ENCODE data around the gene JPT1.

The JPT1 gene

DNA sequence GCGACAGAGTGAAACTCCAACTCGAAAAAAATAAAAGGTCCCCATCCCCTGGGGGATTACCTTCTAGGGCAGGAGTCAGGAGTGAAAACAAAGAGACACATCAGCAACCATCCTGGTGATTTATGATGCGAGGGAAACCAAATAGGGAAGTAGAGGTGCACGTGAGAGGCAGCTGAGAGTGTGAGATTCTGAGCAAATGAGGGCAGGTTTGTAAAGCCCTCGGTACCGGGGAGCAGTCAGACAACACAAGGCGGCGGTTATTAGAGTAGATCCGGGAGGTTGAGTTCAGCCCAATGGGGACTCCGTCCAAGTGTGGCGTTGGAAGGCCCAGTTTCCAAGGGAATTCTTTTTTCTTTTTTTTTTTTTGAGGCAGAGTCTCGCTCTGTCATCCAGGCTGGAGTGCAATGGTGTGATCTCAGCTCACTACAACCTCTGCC, 51.9 kb downstream of the JPT1 start:
- no peak for TF ChIP-seq JUND (IDR thresholded peaks at IDR 0.05; ENCODE audit: low read depth)
- no peak for DNase-seq (ENCODE audit: low read depth in 1 of 2, low spot score in 1 of 2)
- in situ Hi-C loops (cut with HindIII; ENCODE audit: low pct_unique_long_range_greater_than_20kb, low sequenced_read_pairs) = no loop called here

DNA sequence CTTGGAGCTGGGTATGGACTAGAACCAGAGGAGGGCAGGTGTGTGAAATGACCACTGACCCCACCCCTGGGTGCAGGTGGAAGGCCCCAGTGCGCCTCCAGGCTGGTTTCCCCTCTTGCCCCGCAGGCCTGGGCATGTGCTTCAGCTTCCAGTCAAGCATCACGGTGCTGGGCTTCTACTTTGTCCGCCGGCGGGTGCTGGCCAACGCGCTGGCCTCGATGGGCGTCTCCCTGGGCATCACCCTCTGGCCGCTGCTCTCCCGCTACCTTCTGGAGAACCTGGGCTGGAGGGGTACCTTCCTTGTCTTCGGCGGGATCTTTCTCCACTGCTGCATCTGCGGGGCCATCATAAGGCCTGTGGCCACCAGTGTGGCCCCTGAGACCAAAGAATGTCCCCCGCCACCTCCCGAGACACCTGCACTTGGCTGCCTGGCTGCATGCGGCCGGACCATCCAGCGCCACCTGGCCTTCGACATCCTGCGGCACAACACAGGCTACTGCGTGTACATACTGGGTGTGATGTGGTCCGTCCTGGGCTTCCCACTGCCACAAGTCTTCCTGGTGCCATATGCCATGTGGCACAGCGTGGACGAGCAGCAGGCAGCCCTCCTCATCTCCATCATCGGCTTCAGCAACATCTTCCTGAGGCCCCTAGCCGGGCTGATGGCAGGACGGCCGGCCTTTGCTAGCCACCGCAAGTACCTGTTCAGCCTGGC, 54.3 kb downstream of the JPT1 start:
- in situ Hi-C loops (cut with HindIII; ENCODE audit: low pct_unique_long_range_greater_than_20kb, low sequenced_read_pairs) = no loop called here
- DNase-seq (ENCODE audit: low read depth in 1 of 2, low spot score in 1 of 2) = no peak
- no peak for TF ChIP-seq JUND (IDR thresholded peaks at IDR 0.05; ENCODE audit: low read depth)

DNA sequence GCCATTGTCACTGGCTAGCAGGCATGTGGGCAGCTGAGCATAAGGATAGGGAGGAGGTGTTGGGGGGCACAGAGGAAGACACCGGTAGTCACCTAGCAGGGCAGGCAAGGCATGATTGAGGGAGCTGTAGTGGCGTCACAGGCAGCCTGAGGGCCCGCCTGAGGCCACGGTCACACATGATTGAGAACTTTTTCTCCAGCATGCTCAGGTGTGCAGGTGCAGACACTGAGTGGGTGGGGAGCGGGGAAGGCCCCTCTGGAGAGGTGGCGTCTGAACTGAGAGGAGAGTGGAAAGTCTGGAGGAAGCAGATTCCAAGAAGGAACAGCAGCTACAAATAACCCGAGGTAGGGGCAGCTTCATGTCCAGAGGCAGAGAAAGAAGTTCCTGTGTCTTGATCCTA, 55.5 kb downstream of the JPT1 start:
- no peak for DNase-seq (ENCODE audit: low read depth in 1 of 2, low spot score in 1 of 2)
- TF ChIP-seq JUND (IDR thresholded peaks at IDR 0.05; ENCODE audit: low read depth) = no peak
- in situ Hi-C loops (cut with HindIII; ENCODE audit: low pct_unique_long_range_greater_than_20kb, low sequenced_read_pairs) = no loop called here

DNA sequence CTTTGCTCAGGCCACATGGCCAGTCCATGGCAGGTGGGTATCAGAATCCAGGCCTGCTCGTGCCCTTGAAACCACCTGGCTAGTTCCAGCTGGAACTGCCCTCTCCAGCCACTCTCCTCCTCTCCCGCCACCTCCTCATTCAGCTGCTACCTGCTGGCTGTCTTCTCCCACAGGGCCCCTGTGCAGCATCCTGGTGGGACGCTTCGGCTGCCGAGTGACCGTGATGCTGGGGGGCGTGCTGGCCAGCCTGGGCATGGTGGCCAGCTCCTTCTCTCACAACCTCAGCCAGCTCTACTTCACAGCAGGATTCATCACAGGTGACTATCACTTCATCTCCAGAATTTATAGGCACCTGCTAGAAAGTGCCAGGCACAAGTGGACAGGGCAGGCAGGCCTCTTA, 56.4 kb downstream of the JPT1 start:
- no peak for DNase-seq (ENCODE audit: low read depth in 1 of 2, low spot score in 1 of 2)
- TF ChIP-seq JUND (IDR thresholded peaks at IDR 0.05; ENCODE audit: low read depth) = no peak
- in situ Hi-C loops (cut with HindIII; ENCODE audit: low pct_unique_long_range_greater_than_20kb, low sequenced_read_pairs) = no loop called here

DNA sequence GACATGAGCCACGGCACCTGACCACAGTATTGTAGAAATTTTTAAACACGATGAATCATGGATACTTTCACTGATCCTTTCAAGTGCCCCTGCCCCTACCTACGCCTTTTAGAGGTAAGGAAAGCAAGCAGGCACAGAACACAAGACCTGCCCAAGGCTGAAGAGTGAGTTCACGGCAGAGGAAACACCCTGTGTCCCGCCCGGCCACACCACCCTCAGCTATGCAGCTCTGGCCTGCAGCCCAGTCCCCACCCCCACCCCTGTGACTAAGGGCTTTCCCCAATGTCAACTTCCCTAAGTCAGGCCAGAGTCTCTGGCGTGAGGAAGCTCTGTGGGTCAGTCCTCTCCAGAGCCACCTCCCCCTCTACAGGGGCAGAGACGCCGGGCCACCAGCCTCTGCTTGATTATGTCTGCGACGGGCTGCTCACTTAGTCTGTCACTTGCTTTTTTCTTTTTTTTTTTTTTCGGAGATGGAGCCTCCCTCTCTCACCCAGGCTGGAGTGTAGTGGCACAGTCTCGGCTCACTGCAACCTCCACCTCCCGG, 58.2 kb downstream of the JPT1 start:
- DNase-seq (ENCODE audit: low read depth in 1 of 2, low spot score in 1 of 2) = peak; percentile 76 to 96
- no peak for TF ChIP-seq JUND (IDR thresholded peaks at IDR 0.05; ENCODE audit: low read depth)

DNA sequence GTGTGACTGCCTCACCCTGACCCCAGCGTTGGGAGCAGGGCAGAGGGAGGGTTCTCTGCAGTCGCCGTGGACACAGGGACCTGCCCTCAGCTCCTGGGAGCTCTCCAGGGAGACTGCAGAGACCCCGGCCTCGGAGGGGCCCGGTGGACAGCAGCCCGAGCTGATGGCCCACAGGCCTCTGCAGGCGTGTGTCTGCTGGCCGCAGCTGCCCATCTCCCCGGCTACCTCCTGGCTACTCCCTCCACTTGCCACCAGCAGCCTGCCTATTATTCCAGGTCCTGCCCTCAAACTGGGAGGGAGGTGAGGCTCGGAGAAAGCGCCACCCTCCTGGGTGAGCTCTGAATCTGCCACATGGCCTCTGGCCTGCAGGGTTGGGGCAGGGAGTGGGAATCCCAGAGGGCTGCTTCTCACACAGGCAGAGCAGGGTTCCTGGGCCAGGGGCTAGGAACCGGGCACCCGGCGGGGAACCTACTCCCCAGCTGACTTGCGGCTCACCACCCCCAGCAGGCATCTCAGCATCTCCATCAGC, 59.4 kb downstream of the JPT1 start:
- no peak for TF ChIP-seq JUND (IDR thresholded peaks at IDR 0.05; ENCODE audit: low read depth)
- no peak for DNase-seq (ENCODE audit: low read depth in 1 of 2, low spot score in 1 of 2)
- in situ Hi-C loops (cut with HindIII; ENCODE audit: low pct_unique_long_range_greater_than_20kb, low sequenced_read_pairs) = no loop called here

More for the DNA sequence above, 58.2 kb downstream of the JPT1 start:
- in situ Hi-C loops (cut with HindIII; ENCODE audit: low pct_unique_long_range_greater_than_20kb, low sequenced_read_pairs) = no loop called here

DNA sequence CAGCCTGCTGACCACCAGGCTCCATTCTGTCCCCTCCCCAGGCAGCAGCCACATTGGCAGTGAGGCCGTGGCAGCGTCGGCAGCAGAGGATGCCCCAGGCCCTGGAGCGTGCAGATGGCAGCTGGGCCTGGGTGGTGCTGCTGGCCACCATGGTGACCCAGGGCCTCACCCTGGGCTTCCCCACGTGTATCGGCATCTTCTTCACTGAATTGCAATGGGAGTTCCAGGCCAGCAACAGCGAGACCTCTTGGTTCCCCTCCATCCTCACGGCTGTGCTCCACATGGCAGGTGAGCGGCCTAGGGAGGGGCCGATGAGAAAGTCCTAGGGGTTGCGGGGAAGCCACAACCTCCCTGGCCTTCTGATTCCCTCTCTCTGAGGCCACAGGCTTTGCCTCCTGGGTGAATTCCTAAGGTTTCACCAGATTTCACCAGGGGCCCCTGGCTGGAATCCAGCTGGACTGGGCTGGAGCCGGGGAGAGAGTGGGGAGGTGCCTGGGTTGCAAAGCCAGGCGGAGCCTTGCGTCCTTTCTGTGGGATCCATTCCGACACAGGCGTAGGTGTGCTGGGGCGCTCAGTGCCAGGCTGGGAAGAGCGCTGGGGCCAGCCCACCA, 60.7 kb downstream of the JPT1 start:
- DNase-seq (ENCODE audit: low read depth in 1 of 2, low spot score in 1 of 2) = no peak
- no peak for TF ChIP-seq JUND (IDR thresholded peaks at IDR 0.05; ENCODE audit: low read depth)
- in situ Hi-C loops (cut with HindIII; ENCODE audit: low pct_unique_long_range_greater_than_20kb, low sequenced_read_pairs) = no loop called here

DNA sequence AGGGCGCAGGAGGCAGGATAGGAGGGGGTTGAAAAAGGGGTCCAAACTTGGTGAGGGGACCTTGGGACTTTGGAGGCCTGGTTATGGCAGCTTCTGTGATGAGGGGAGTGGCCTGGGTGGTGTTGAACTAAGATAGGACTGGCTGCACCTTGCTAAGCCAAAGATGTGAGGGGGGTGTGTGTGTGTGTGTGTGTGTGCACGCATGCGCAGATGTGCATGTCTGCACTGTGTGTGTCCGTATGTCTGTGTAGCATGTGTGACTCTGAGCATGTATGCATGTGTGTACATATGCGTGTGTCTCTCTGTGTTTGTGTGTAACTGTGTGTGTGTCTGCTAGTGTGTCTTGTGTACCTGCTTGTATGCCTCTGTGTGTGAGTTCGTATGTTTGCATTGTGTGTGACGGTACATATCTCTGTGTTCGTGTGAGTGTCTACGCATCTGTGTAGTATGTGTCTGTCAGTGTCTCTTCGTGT, 62.4 kb downstream of the JPT1 start:
- in situ Hi-C loops (cut with HindIII; ENCODE audit: low pct_unique_long_range_greater_than_20kb, low sequenced_read_pairs) = no loop called here
- TF ChIP-seq JUND (IDR thresholded peaks at IDR 0.05; ENCODE audit: low read depth) = no peak
- no peak for DNase-seq (ENCODE audit: low read depth in 1 of 2, low spot score in 1 of 2)

DNA sequence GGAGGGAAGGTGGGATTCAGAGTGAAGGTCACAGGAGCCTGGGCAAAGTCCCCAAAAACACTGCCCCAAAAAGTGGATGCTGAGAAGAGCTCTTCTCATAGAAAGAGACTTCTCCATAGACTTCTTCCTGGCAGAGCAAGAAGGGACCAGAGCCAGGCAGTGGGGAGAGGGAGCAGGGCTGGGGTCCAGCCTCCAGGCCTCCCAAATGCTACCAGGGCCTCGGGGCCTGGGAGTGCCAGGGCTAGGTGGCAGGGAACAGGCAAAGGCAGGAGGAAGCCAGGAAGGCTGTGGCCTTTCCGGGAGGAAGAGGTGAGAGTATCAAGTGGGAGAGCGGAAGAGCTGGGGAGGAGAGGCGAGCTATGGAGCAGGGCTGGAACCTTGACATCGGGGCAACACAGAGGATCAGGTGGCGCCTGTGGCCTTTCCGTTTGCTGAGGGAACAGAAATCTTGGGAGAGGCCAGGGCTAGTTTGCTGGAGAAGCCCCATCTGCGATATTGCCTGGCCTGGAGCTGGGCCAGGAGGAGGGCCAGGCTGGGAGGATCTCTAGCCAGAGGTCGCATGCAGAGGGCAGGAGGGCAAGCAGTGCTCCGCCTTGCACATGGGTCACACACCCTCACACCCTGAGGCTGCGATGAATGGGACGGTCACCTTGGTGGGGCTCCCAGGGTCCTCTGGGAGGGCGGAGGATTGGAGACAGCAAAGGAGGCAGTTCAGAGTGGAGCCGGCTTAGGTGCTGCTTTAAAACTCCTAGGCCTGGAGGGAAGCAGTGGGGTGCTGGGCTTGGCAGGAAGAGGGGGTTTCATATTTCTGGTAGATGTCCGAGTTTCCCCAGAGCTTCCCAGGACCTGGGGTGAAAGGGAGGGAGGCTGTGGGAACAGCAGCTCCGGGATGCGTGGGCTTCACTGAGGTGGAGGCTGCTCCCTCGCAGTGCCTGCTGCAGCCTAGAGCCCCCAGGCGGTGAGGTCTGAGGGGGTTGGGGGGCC, 63.1 kb downstream of the JPT1 start:
- DNase-seq (ENCODE audit: low read depth in 1 of 2, low spot score in 1 of 2) = no peak
- TF ChIP-seq JUND (IDR thresholded peaks at IDR 0.05; ENCODE audit: low read depth) = no peak
- in situ Hi-C loops (cut with HindIII; ENCODE audit: low pct_unique_long_range_greater_than_20kb, low sequenced_read_pairs) = no loop called here

DNA sequence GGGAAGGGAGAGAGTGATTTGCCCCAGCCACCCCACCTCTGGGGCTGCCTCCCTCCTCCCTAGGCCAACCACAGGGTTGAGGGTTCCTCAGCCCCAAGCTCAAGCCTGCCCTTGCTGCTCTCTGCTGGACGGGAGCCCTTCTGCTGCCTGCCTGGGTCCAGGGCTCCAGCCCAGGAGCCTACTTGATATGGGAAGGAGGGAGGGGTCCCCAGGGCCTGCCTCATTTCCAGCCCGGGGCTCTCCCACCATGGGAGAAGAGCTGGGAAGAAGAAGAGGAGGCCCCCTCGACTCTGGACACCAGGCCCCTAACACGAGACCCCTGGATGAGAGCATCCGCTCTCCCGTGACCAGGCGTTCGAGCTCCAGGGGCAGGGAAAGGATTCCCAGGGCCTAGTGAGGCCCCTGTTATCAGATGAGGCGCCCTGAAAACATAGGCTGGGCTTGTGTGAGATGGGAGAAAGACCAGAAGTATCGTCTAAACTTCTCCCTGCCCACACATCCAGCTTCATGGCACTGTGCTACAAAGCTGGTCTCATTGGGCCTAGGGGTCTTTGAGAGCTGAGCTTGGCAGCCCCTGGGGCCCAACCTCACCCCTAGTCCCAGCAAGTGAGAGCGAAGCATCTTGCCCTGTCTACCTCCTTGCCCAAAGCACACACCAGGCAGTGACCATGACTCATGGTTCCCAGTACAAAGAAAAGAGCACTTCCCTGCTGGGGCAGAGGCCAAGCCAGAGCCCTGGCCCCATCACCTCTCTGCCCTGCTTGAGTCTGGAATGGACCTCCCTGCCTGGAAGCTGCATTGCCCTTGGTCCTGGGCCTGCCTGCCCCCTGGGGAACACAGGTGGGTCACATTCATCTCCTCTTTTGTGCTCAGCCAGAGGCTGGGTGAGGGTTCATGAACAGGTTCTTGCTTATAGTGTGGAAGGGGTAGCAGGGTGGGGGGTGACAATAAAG, 65.6 kb downstream of the JPT1 start:
- in situ Hi-C loops (cut with HindIII; ENCODE audit: low pct_unique_long_range_greater_than_20kb, low sequenced_read_pairs) = no loop called here
- no peak for DNase-seq (ENCODE audit: low read depth in 1 of 2, low spot score in 1 of 2)
- no peak for TF ChIP-seq JUND (IDR thresholded peaks at IDR 0.05; ENCODE audit: low read depth)

Data from T47D (cell line).